Naive thymus-derived CD4-positive, alpha-beta T cell (primary cell): ENCODE measurements around the gene POLE2. TPM values are rescaled to one million over a fixed set of nuclear protein-coding genes. Genes with fewer than 3 reads are reported as not detected.

Source experiments
- ATAC-seq: fragments of 150-1000 bp; cut with Tn5 transposase; 2 replicates; pipeline ENCODE4 v1.10.0; 2021; ENCODE audit warnings: mild to moderate bottlenecking, moderate library complexity
- CTCF ChIA-PET: fragments of 350-600 bp; sonication (Branson Sonifier 250); formaldehyde crosslinking; loops from one replicate; lab custom pipeline; 2021; ENCODE audit warnings: antibody characterized with exemption; lab: Charles Lee
- POLR2A ChIA-PET: fragments of 350-600 bp; sonication (Branson Sonifier 250); formaldehyde crosslinking; loops from one replicate; lab custom pipeline; 2021; ENCODE audit warnings: antibody characterized with exemption, inconsistent platforms; lab: Charles Lee
- DNase-seq, 9 donors: peaks; one replicate each; pipeline versions ENCODE4 v3.0.0 to v3.0.0-alpha.2; 2020 to 2022; ENCODE audit warnings: mixed read lengths in 1 of 9
- H3K27ac ChIP-seq: one replicate; pipeline ENCODE4 v1.7.0; 2013; ENCODE audit warnings: mild to moderate bottlenecking, low read depth, low read length, moderate library complexity
- H3K27me3 ChIP-seq, 2 donors: one replicate each; pipeline ENCODE4 v1.7.0; 2013; ENCODE audit warnings: low read length in 2 of 2, mild to moderate bottlenecking in 2 of 2, moderate library complexity in 2 of 2; ENCODE audit not compliant: control insufficient read depth in 2 of 2, insufficient read depth in 2 of 2
- H3K36me3 ChIP-seq, 3 experiments: 1 replicate in 2 of 3; 2 replicates in 1 of 3; pipeline ENCODE4 v1.7.0; 2013; ENCODE audit warnings: low read length in 3 of 3, mild to moderate bottlenecking in 3 of 3, moderate library complexity in 1 of 3; ENCODE audit not compliant: insufficient read depth in 3 of 3, control insufficient read depth in 2 of 3
- H3K4me1 ChIP-seq, 2 donors: one replicate each; pipeline ENCODE4 v1.7.0; 2013; ENCODE audit warnings: low read length in 2 of 2, mild to moderate bottlenecking in 2 of 2, moderate library complexity in 1 of 2; ENCODE audit not compliant: control insufficient read depth in 2 of 2, insufficient read depth in 2 of 2
- H3K4me3 ChIP-seq: 2 replicates; pipeline ENCODE4 v1.7.0; 2013; ENCODE audit warnings: mild to moderate bottlenecking, low read length
- H3K9me3 ChIP-seq, 3 experiments: 1 replicate in 2 of 3; 2 replicates in 1 of 3; pipeline ENCODE4 v1.7.0; 2013; ENCODE audit warnings: low read length in 3 of 3; ENCODE audit not compliant: control insufficient read depth in 2 of 3
- H3K27ac Mint-ChIP-seq, 9 donors: one replicate each; pipeline ENCODE4 v1.8.0; 2020 to 2022; ENCODE audit warnings: mixed read lengths in 9 of 9, mild to moderate bottlenecking in 8 of 9, moderate library complexity in 5 of 9, inconsistent platforms in 2 of 9
- H3K27me3 Mint-ChIP-seq, 5 donors: one replicate each; pipeline ENCODE4 v1.8.0; 2021 to 2022; ENCODE audit warnings: mixed read lengths in 5 of 5, mild to moderate bottlenecking in 1 of 5
- H3K36me3 Mint-ChIP-seq, 5 donors: one replicate each; pipeline ENCODE4 v1.8.0; 2020 to 2022; ENCODE audit warnings: mixed read lengths in 5 of 5, mild to moderate bottlenecking in 3 of 5, inconsistent platforms in 1 of 5
- H3K4me1 Mint-ChIP-seq, 7 donors: one replicate each; pipeline ENCODE4 v1.8.0; 2020 to 2022; ENCODE audit warnings: mixed read lengths in 7 of 7, mild to moderate bottlenecking in 3 of 7, inconsistent platforms in 1 of 7
- H3K4me3 Mint-ChIP-seq, 10 donors: one replicate each; pipeline ENCODE4 v1.8.0; 2020 to 2022; ENCODE audit warnings: mild to moderate bottlenecking in 10 of 10, mixed read lengths in 10 of 10, moderate library complexity in 6 of 10, inconsistent platforms in 2 of 10
- H3K9me3 Mint-ChIP-seq, 11 donors: one replicate each; pipeline ENCODE4 v1.8.0; 2020 to 2022; ENCODE audit warnings: mixed read lengths in 11 of 11, mild to moderate bottlenecking in 4 of 11, inconsistent platforms in 1 of 11, moderate library complexity in 1 of 11
- intact Hi-C, 2 donors: fragments of 100-400 bp; cut with micrococcal nuclease; formaldehyde crosslinking; loops; one replicate each; pipeline ENCODE4 v1.15.1; 2023
- polyA plus RNA-seq, 2 donors: library from polyadenylated mRNA; unstranded; fragments of 300-500 nt; fragmentation: Illumina TruSeq; gene quantifications; one replicate each; pipeline ENCODE4 v1.2.3, GENCODE V29; 2021
- total RNA-seq, 6 experiments: library from RNA in 5 of 6; stranded (reverse) in 5 of 6; gene quantifications; 1 replicate in 5 of 6; 2 replicates in 1 of 6; pipeline ENCODE4 v1.2.3 and lab custom pipeline; 2021 to 2026

POLE2 gene
- total and polyA plus RNA-seq, 7 experiments from 2014 or later = 0.80 to 23.1 (median 1.2) TPM

DNA sequence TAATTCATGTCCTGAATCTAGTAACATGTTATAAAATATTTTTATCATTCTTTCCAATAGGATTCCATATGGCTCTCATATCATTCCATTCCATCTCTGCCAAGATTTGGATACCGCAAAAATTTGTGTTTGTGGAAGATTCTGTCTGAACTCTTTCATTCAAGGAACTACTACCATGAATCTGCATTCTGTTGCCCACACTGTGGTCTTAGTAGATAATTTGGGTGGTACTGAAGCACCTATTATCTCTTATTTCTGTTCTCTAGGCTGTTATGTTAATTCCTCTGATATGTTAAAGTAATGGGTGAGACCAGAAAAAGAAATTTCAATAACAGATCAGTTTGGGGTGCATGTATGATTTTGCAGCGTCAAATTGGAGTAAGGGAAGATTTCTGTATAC, 73.8 kb downstream of the POLE2 start:
- no peak overlapping the region for H3K27ac ChIP-seq
- H3K36me3 Mint-ChIP-seq = peaks cover 5 to 23% (median 16%) of the 10 kb centered on the region in 5 donors
- no peaks in the 10 kb centered on the region for H3K27me3 ChIP-seq
- H3K4me1 ChIP-seq = peaks cover 7 to 19% of the 10 kb centered on the region in 2 donors
- H3K4me1 Mint-ChIP-seq = peaks cover 11 to 48% (median 17%) of the 10 kb centered on the region in 7 donors
- ChIA-PET CTCF (no interaction called here), POLR2A (interaction anchor here (0.6 kb wide), 1 partner anchor 8 kb away, joined by 3 read pairs; no protein-coding TSS in a partner anchor)
- no peak for DNase-seq
- ATAC-seq = no peak
- H3K9me3 ChIP-seq = no peaks in the 10 kb centered on the region
- peak overlapping the region in 4 of 9 donors; percentile 44 to 58 (median 52) for H3K27ac Mint-ChIP-seq
- no peak overlapping the region for H3K4me3 Mint-ChIP-seq
- H3K36me3 ChIP-seq = peaks cover 7 to 12% (median 7%) of the 10 kb centered on the region in 3 experiments
- no peaks in the 10 kb centered on the region for H3K9me3 Mint-ChIP-seq
- intact Hi-C loops = no loop called here
- H3K4me3 ChIP-seq = no peak overlapping the region
- no peaks in the 10 kb centered on the region for H3K27me3 Mint-ChIP-seq

DNA sequence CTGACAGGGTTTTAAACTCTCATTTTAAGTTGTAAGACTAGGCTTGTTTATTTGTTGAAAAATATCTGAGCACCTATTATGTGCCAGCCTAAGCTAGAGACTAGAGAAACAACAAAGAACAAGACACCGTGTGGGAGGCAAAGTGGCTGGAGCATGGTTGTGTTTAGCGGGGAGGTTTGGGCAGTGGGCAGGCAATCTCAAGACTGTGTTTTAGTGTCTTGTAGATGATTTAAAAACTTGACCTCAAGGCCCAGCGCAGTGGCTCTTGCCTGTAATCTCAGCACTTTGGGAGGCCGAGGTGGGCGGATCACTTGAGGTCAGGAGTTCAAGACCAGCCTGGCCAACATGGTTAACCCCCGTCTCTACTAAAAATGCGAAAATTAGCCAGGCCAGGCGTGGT, 75.3 kb downstream of the POLE2 start:
- no peaks in the 10 kb centered on the region for H3K9me3 Mint-ChIP-seq
- Histone ChIP-seq H3K9me3 (no peaks in the 10 kb centered on the region), H3K36me3 (no peaks in the 10 kb centered on the region), H3K4me3 (no peak overlapping the region), H3K27ac (no peak overlapping the region), H3K4me1 (peaks cover 0 to 3% of the 10 kb centered on the region in 2 donors), H3K27me3 (no peaks in the 10 kb centered on the region)
- H3K27me3 Mint-ChIP-seq = no peaks in the 10 kb centered on the region
- no peak for DNase-seq
- CTCF ChIA-PET = interaction anchor here (0.5 to 0.7 kb wide), 2 partner anchors 87 to 224 kb away, joined by 3 read pairs; no protein-coding TSS in a partner anchor
- H3K4me3 Mint-ChIP-seq = no peak overlapping the region
- POLR2A ChIA-PET = interaction anchor here (0.6 kb wide), 1 partner anchor 25 kb away, joined by 3 read pairs; no protein-coding TSS in a partner anchor
- intact Hi-C loops = no loop called here
- peaks cover 3 to 40% (median 5%) of the 10 kb centered on the region in 7 donors for H3K4me1 Mint-ChIP-seq
- no peak for ATAC-seq
- H3K27ac Mint-ChIP-seq = no peak overlapping the region
- peaks cover 0 to 14% (median 4%) of the 10 kb centered on the region in 5 donors for H3K36me3 Mint-ChIP-seq

DNA sequence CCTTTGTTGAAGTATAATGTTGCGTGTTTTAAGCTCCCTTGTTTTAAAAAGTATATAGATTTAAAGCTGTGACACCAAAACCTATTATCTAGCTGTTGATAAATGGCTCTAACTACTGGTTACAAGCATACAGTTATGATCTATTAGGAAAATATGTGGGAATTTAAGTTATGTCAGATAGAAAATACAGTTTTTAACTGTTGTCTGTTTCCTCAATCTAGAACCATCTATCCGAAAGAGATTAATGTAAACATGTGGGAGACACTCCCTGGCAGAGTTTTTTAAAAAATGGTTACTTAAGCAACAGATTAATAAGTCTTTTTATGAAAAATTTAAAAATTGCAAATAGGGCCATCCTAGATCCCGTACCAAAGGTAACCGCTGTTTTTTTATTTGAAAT, 75.8 kb downstream of the POLE2 start:
- H3K36me3 ChIP-seq = no peaks in the 10 kb centered on the region
- DNase-seq (no peak), ATAC-seq (no peak)
- H3K27ac Mint-ChIP-seq = peak overlapping the region in 1 of 9 donors; percentile 13
- H3K27me3 ChIP-seq = no peaks in the 10 kb centered on the region
- intact Hi-C loops = no loop called here
- H3K9me3 Mint-ChIP-seq = no peaks in the 10 kb centered on the region
- no peaks in the 10 kb centered on the region for H3K4me1 ChIP-seq
- H3K4me1 Mint-ChIP-seq = peaks cover 0 to 35% (median 2%) of the 10 kb centered on the region in 7 donors
- no peaks in the 10 kb centered on the region for H3K9me3 ChIP-seq
- peaks cover 0 to 11% (median 4%) of the 10 kb centered on the region in 5 donors for H3K36me3 Mint-ChIP-seq
- ChIA-PET CTCF (interaction anchor here (0.5 to 0.9 kb wide), 3 partner anchors 22 to 668 kb away, joined by 3 to 4 read pairs (median 3); no protein-coding TSS in a partner anchor), POLR2A (interaction anchor here (1.2 kb wide), 1 partner anchor 8 kb away, joined by 8 read pairs; the partner anchor contains the start of genes MGAT2 and RPL36AL)
- H3K4me3 ChIP-seq = no peak overlapping the region
- H3K4me3 Mint-ChIP-seq = no peak overlapping the region
- H3K27ac ChIP-seq = no peak overlapping the region
- H3K27me3 Mint-ChIP-seq = no peaks in the 10 kb centered on the region

DNA sequence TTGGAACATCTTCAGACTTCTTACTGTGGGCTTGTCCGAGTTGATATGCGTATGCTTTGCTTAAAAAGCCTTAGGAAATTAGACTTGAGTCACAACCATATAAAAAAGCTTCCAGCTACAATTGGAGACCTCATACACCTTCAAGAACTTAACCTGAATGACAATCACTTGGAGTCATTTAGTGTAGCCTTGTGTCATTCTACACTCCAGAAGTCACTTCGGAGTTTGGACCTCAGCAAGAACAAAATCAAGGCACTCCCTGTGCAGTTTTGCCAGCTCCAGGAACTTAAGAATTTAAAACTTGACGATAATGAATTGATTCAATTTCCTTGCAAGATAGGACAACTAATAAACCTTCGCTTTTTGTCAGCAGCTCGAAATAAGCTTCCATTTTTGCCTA, 80.4 kb downstream of the POLE2 start:
- Mint-ChIP-seq H3K4me1 (peaks cover 0 to 28% (median 0%) of the 10 kb centered on the region in 7 donors), H3K9me3 (no peaks in the 10 kb centered on the region), H3K27me3 (no peaks in the 10 kb centered on the region), H3K4me3 (no peak overlapping the region), H3K27ac (no peak overlapping the region), H3K36me3 (peaks cover 0 to 15% (median 4%) of the 10 kb centered on the region in 5 donors)
- no peak overlapping the region for H3K4me3 ChIP-seq
- DNase-seq (no peak), ATAC-seq (no peak)
- ChIA-PET CTCF (interaction anchor here (0.7 to 1.2 kb wide), 3 partner anchors 9 to 179 kb away, joined by 3 to 5 read pairs (median 3); partner anchors contain the start of gene LRR1), POLR2A (interaction anchor here (0.5 to 3.9 kb wide), 4 partner anchors 9 to 85 kb away, joined by 4 to 20 read pairs (median 7); partner anchors contain the start of genes KLHDC1, LRR1, MGAT2 and RPL36AL)
- peaks cover 0 to 3% (median 0%) of the 10 kb centered on the region in 3 experiments for H3K36me3 ChIP-seq
- no peaks in the 10 kb centered on the region for H3K27me3 ChIP-seq
- intact Hi-C loops = no loop called here
- no peaks in the 10 kb centered on the region for H3K9me3 ChIP-seq
- no peaks in the 10 kb centered on the region for H3K4me1 ChIP-seq
- no peak overlapping the region for H3K27ac ChIP-seq

DNA sequence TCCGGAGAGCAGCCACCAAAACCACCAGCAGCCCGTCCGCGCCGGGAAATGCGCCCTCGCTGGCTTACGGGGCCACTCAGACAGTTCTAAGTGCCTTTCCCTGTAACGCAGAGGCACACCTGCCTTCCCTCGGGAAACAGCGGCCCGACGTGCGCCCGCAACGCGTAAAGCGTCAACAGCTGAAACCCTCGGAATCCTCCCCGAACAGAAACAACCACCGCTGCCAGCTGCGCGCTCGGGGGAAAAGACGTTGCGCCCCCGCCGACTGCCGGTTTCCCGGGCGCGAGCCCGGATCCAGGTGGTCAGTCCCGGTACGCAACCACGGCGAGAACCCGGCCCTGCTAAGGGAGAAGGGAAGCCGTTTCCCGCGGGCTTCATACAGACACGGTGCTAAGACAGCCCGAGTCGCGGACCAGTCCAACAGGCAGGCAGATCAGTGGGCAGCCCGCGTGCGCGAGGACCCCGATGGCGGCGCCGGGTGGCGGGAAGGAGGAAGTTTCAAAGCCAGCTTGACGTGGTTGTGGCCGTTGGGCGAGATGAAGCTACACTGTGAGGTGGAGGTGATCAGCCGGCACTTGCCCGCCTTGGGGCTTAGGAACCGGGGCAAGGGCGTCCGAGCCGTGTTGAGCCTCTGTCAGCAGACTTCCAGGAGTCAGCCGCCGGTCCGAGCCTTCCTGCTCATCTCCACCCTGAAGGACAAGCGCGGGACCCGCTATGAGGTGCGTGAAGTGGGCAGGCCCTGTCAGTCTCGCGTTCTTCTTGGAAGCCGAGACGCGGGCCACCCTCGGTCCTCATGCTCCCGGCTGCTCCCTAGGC, 89.3 kb downstream of the POLE2 start, which contains the start of gene LRR1:
TSS of gene LRR1 (plus strand) at position 456 of the 816 bp plus-strand sequence. CDS start at position 537, 81 bp downstream.
- DNase-seq = peak; percentile 74 to 91 (median 84)
- Histone ChIP-seq H3K4me1 (peaks cover 0 to 5% of the 10 kb centered on the region in 2 donors), H3K4me3 (peak within 1 kb of the TSS; percentile 94), H3K9me3 (no peaks in the 10 kb centered on the region), H3K27ac (peak within 1 kb of the TSS; percentile 92), H3K36me3 (peaks cover 0 to 13% (median 0%) of the 10 kb centered on the region in 3 experiments), H3K27me3 (no peaks in the 10 kb centered on the region)
- Mint-ChIP-seq H3K9me3 (no peaks in the 10 kb centered on the region), H3K36me3 (peaks cover 0 to 5% (median 0%) of the 10 kb centered on the region in 5 donors), H3K27me3 (no peaks in the 10 kb centered on the region), H3K4me1 (peaks cover 5 to 46% (median 37%) of the 10 kb centered on the region in 7 donors), H3K27ac (peak within 1 kb of the TSS; percentile 95 to 99 (median 98)), H3K4me3 (peak within 1 kb of the TSS; percentile 91 to 100 (median 98))
- intact Hi-C loops = loop anchor here (1.0 kb wide), 4 partner anchors 12 to 169 kb away; partner anchors contain the start of genes MGAT2 (in 2 of the 2), RPL36AL (in 2 of the 2) and RPS29 (in 2 of the 2)
- POLR2A ChIA-PET = interaction anchor here (0.6 to 6.9 kb wide), 14 partner anchors 9 to 764 kb away, joined by 3 to 102 read pairs (median 6); partner anchors contain the start of genes DNAAF2, KLHDC2, MGAT2 and NEMF
- CTCF ChIA-PET = interaction anchor here (0.6 to 2.9 kb wide), 6 partner anchors 9 to 700 kb away, joined by 3 to 15 read pairs (median 4); partner anchors contain the start of genes RPL36AL and RPS29
- ATAC-seq = peak; percentile 93

DNA sequence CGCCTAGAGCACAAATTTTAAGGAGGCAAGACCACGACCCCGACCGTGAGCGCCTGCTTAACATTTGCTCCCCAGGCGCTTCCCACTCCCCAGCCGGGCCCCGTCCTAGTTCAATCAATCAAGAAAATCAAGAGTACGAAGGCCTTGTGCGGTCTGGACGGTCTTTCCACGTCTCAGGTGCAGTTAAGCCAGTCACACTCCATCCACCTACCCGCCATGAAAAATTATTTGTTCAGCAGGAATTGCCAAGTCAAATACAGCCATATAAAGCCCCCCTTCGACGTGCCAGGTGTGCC, 89.9 kb downstream of the POLE2 start:
- intact Hi-C loops = loop anchor here (1.0 kb wide), 4 partner anchors 12 to 169 kb away; partner anchors contain the start of genes MGAT2 (in 2 of the 2), RPL36AL (in 2 of the 2) and RPS29 (in 2 of the 2)

More for the DNA sequence above, 89.9 kb downstream of the POLE2 start:
- Mint-ChIP-seq H3K27ac (peak overlapping the region; percentile 95 to 99 (median 98)), H3K4me3 (peak overlapping the region; percentile 91 to 100 (median 98)), H3K27me3 (no peaks in the 10 kb centered on the region), H3K9me3 (no peaks in the 10 kb centered on the region), H3K36me3 (peaks cover 0 to 5% (median 0%) of the 10 kb centered on the region in 5 donors), H3K4me1 (peaks cover 5 to 46% (median 37%) of the 10 kb centered on the region in 7 donors)
- CTCF ChIA-PET = interaction anchor here (1.0 to 2.9 kb wide), 4 partner anchors 9 to 254 kb away, joined by 3 to 15 read pairs (median 6); partner anchors contain the start of genes RPL36AL and RPS29
- ATAC-seq (no peak), DNase-seq (peak in 1 of 9 donors; percentile 21)
- Histone ChIP-seq H3K9me3 (no peaks in the 10 kb centered on the region), H3K4me3 (peak overlapping the region; percentile 94), H3K27ac (peak overlapping the region; percentile 92), H3K4me1 (peaks cover 0 to 5% of the 10 kb centered on the region in 2 donors), H3K36me3 (peaks cover 0 to 13% (median 0%) of the 10 kb centered on the region in 3 experiments), H3K27me3 (no peaks in the 10 kb centered on the region)
- POLR2A ChIA-PET = interaction anchor here (1.0 to 6.9 kb wide), 10 partner anchors 9 to 765 kb away, joined by 4 to 102 read pairs (median 6); partner anchors contain the start of genes DNAAF2, KLHDC2, MGAT2 and NEMF
